ENCODE data around the gene ROBO2. TPM values are rescaled to one million over a fixed set of nuclear protein-coding genes. Genes with fewer than 3 reads are reported as not detected.
A peak's percentile ranks its signal among the peaks of the same experiment; 100 is the strongest.

The ROBO2 gene
- total and polyA plus RNA-seq, 8 donors: 0.65 to 4.3 (median 1.6) TPM

- H3K36me3 ChIP-seq: no peaks in the 10 kb centered on the region
- WGBS, 2 donors: 46 to 52% methylated on average over 1 of the region's 1 CpG
- no peak overlapping the region for H3K4me3 ChIP-seq
- H3K27ac ChIP-seq: no peak overlapping the region
- TF ChIP-seq CTCF (IDR thresholded peaks at IDR 0.05): no peak
- no peaks in the 10 kb centered on the region for H3K27me3 ChIP-seq
- peak in 1 of 6 donors; percentile 3 for DNase-seq
- intact Hi-C loops (cut with DNase I): no loop called here
- peak; percentile 49 to 85 (median 67) for ATAC-seq
- no peaks in the 10 kb centered on the region for H3K4me1 ChIP-seq
- FAIRE-seq: no peak
- no peaks in the 10 kb centered on the region for H3K9me3 ChIP-seq
Observed at GRCh38 chr3:77072232-77072631, 32.3 kb downstream of the ROBO2 start.

- FAIRE-seq (no peak), ATAC-seq (peak in 2 of 4 donors; percentile 37 to 55), DNase-seq (no peak)
- 36 to 45% methylated on average over 2 of the region's 2 CpGs for WGBS, 2 donors
- H3K36me3 ChIP-seq: no peaks in the 10 kb centered on the region
- H3K27ac ChIP-seq: no peak overlapping the region
- no peak for TF ChIP-seq CTCF (IDR thresholded peaks at IDR 0.05)
- no peaks in the 10 kb centered on the region for H3K27me3 ChIP-seq
- H3K4me1 ChIP-seq: no peaks in the 10 kb centered on the region
- no peak overlapping the region for H3K4me3 ChIP-seq
- intact Hi-C loops (cut with DNase I): no loop called here
- H3K9me3 ChIP-seq: no peaks in the 10 kb centered on the region
Observed at GRCh38 chr3:77078279-77078678, 38.4 kb downstream of the ROBO2 start.

GRCh38 chr3:77079988-77080610, 40.2 kb downstream of the ROBO2 start:
- H3K27me3 ChIP-seq: no peaks in the 10 kb centered on the region
- no peak overlapping the region for H3K4me3 ChIP-seq
- H3K9me3 ChIP-seq: no peaks in the 10 kb centered on the region
- H3K27ac ChIP-seq: no peak overlapping the region
- FAIRE-seq: no peak
- H3K4me1 ChIP-seq: no peaks in the 10 kb centered on the region
- no peak for DNase-seq
- no peak for ATAC-seq
- no peak for TF ChIP-seq CTCF (IDR thresholded peaks at IDR 0.05)
- 89% methylated on average over 12 of the region's 12 CpGs for WGBS, 2 donors
- intact Hi-C loops (cut with DNase I): no loop called here
- no peaks in the 10 kb centered on the region for H3K36me3 ChIP-seq

- intact Hi-C loops (cut with DNase I): no loop called here
- no peak overlapping the region for H3K27ac ChIP-seq
- H3K4me3 ChIP-seq: no peak overlapping the region
- no peaks in the 10 kb centered on the region for H3K4me1 ChIP-seq
- ATAC-seq (peak; percentile 91 to 96 (median 95)), FAIRE-seq (no peak), DNase-seq (peak in 4 of 6 donors; percentile 33 to 68 (median 64))
- no peaks in the 10 kb centered on the region for H3K27me3 ChIP-seq
- H3K36me3 ChIP-seq: no peaks in the 10 kb centered on the region
- 5 to 6% methylated on average over 3 of the region's 3 CpGs for WGBS, 2 donors
- TF ChIP-seq CTCF (IDR thresholded peaks at IDR 0.05): no peak
- no peaks in the 10 kb centered on the region for H3K9me3 ChIP-seq
Observed at GRCh38 chr3:77081240-77081661, 41.4 kb downstream of the ROBO2 start.

- ATAC-seq: no peak
- H3K27me3 ChIP-seq: no peaks in the 10 kb centered on the region
- H3K4me1 ChIP-seq: no peaks in the 10 kb centered on the region
- no peak overlapping the region for H3K4me3 ChIP-seq
- TF ChIP-seq CTCF (IDR thresholded peaks at IDR 0.05): no peak
- H3K9me3 ChIP-seq: no peaks in the 10 kb centered on the region
- no peak overlapping the region for H3K27ac ChIP-seq
- intact Hi-C loops (cut with DNase I): no loop called here
- H3K36me3 ChIP-seq: no peaks in the 10 kb centered on the region
- WGBS, 2 donors: 38 to 41% methylated on average over 2 of the region's 2 CpGs
- no peak for DNase-seq
- FAIRE-seq: no peak
Observed at GRCh38 chr3:77084511-77084910, 44.6 kb downstream of the ROBO2 start.

All from pancreas (tissue), 10 donors.